Parathyroid adenoma (tissue), 2 donors: Measurements from ENCODE around the gene ITM2A.

Source experiments
- H2AFZ ChIP-seq: fragments of 300-600 bp; sonication (generic); one replicate; pipeline ENCODE4 v1.7.0; 2017; ENCODE audit warnings: antibody characterized with exemption, mild to moderate bottlenecking
- H3K27ac ChIP-seq: fragments of 300-600 bp; sonication (generic); one replicate; pipeline ENCODE4 v1.7.0; 2017
- H3K27me3 ChIP-seq: fragments of 300-600 bp; sonication (generic); one replicate; pipeline ENCODE4 v1.7.0; 2017; ENCODE audit warnings: low read length; ENCODE audit not compliant: control insufficient read depth, insufficient read depth
- H3K36me3 ChIP-seq: fragments of 300-600 bp; sonication (generic); one replicate; pipeline ENCODE4 v1.7.0; 2017; ENCODE audit warnings: low read length; ENCODE audit not compliant: control insufficient read depth, insufficient read depth
- H3K4me1 ChIP-seq: fragments of 300-600 bp; sonication (generic); one replicate; pipeline ENCODE4 v1.7.0; 2017; ENCODE audit warnings: control low read depth
- H3K4me2 ChIP-seq: fragments of 300-600 bp; sonication (generic); one replicate; pipeline ENCODE4 v1.7.0; 2017; ENCODE audit warnings: low read length
- H3K4me3 ChIP-seq: fragments of 300-600 bp; sonication (generic); one replicate; pipeline ENCODE4 v1.7.0; 2017; ENCODE audit warnings: low read depth, low read length
- H3K79me2 ChIP-seq: fragments of 300-600 bp; sonication (generic); one replicate; pipeline ENCODE4 v1.7.0; 2017; ENCODE audit warnings: control low read depth
- H3K9ac ChIP-seq: fragments of 300-600 bp; sonication (generic); one replicate; pipeline ENCODE4 v1.7.0; 2017; ENCODE audit warnings: mild to moderate bottlenecking
- H3K9me3 ChIP-seq: fragments of 300-600 bp; sonication (generic); one replicate; pipeline ENCODE4 v1.7.0; 2017; ENCODE audit warnings: low read length; ENCODE audit not compliant: control insufficient read depth
- TF ChIP-seq, protein P1 (sequence below): fragments of 300-600 bp; sonication (generic); IDR thresholded peaks from one replicate; pipeline ENCODE4 v1.7.0; 2017; ENCODE audit warnings: antibody characterized with exemption, mild to moderate bottlenecking
- donor health status: primary hyperparathyroidism.

The ITM2A gene

DNA sequence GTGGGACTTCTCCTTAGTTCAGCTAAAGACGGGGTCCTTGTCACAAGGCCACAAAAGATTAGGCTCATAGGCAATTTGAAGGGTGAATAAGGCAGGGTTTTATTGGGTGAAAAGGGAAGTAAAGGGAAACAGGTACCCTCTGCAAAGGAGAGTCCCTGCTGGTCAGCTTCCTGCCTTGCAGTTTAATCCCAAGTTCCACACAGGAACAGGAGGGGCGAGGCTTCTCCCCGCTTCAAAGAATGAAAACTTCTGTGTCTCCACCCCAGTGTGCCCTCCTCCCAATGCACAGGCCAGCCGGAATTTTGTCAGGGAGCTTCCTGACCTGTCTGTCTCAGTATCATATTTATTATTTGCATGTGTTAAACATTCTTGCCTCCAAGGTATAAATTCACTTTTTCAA, 37.1 kb downstream of the ITM2A start:
- H3K79me2 ChIP-seq: no peaks in the 10 kb centered on the region
- no peaks in the 10 kb centered on the region for H3K36me3 ChIP-seq
- no peak overlapping the region for H3K27ac ChIP-seq
- no peak overlapping the region for H2AFZ ChIP-seq
- H3K9ac ChIP-seq: no peak overlapping the region
- no peaks in the 10 kb centered on the region for H3K9me3 ChIP-seq
- no peaks in the 10 kb centered on the region for H3K4me1 ChIP-seq
- H3K4me2 ChIP-seq: no peak overlapping the region
- TF ChIP-seq, protein P1, sequence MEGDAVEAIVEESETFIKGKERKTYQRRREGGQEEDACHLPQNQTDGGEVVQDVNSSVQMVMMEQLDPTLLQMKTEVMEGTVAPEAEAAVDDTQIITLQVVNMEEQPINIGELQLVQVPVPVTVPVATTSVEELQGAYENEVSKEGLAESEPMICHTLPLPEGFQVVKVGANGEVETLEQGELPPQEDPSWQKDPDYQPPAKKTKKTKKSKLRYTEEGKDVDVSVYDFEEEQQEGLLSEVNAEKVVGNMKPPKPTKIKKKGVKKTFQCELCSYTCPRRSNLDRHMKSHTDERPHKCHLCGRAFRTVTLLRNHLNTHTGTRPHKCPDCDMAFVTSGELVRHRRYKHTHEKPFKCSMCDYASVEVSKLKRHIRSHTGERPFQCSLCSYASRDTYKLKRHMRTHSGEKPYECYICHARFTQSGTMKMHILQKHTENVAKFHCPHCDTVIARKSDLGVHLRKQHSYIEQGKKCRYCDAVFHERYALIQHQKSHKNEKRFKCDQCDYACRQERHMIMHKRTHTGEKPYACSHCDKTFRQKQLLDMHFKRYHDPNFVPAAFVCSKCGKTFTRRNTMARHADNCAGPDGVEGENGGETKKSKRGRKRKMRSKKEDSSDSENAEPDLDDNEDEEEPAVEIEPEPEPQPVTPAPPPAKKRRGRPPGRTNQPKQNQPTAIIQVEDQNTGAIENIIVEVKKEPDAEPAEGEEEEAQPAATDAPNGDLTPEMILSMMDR: no peak
- H3K4me3 ChIP-seq: no peak overlapping the region
- H3K27me3 ChIP-seq: no peaks in the 10 kb centered on the region

DNA sequence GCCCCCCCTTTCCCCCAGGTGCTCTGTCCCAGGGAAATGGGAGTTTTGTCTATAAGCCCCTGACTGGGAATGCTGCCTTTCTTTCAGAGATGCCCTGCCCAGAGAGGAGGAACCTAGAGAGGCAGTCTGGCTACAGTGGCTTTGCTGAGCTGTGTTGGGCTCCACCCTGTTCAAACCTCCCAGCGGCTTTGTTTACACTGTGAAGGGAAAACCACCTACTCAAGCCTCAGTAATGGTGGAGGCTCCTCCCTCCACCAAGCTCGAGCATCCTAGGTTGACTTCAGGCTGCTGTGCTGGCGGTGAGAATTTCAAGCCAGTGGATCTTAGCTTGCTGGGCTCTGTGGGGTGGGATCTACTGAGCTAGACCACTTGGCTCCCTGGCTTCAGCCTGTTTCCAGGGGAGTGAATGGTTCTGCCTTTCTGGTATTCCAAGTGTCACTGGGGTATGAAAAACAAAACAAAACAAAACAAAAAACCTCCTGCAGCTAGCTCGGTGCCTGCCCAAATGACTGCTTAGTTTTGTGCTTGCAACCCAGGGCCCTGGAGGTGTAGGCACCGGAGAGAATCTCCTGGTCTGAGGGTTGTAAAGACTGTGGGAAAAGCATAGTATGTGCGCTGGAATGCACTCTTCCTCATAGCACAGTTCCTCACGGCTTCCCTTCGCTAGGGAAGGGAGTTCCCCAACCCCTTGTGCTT, 41.7 kb downstream of the ITM2A start:
- no peaks in the 10 kb centered on the region for H3K4me1 ChIP-seq
- no peak overlapping the region for H3K27ac ChIP-seq
- no peak overlapping the region for H3K9ac ChIP-seq
- no peaks in the 10 kb centered on the region for H3K79me2 ChIP-seq
- TF ChIP-seq, protein P1: no peak
- no peaks in the 10 kb centered on the region for H3K9me3 ChIP-seq
- no peak overlapping the region for H3K4me3 ChIP-seq
- no peaks in the 10 kb centered on the region for H3K27me3 ChIP-seq
- H3K36me3 ChIP-seq: no peaks in the 10 kb centered on the region
- no peak overlapping the region for H3K4me2 ChIP-seq
- no peak overlapping the region for H2AFZ ChIP-seq
